ENCODE measurements around the gene TMEFF2.

- TF ChIP-seq CTCF (IDR thresholded peaks at IDR 0.05 in 2 of 3, conservative IDR thresholded peaks at IDR 0.05 in 1 of 3; ENCODE audit: control insufficient read depth in 2 of 3, extremely low read depth in 1 of 3, insufficient read depth in 1 of 3, low read depth in 3 of 3, low read length in 3 of 3): no peak
- no peak for TF ChIP-seq ETV6 (conservative IDR thresholded peaks at IDR 0.05 in 1 of 2, IDR thresholded peaks at IDR 0.05 in 1 of 2; ENCODE audit: borderline replicate concordance in 1 of 2, low read depth in 1 of 2)
- TF ChIP-seq POLR2A (IDR thresholded peaks at IDR 0.05; ENCODE audit: low read depth, low read length): no peak
Observed at GRCh38 chr2:191913796-191914195, 280.9 kb downstream of the TMEFF2 start.
